Trophoblast cell (in vitro differentiated cells and primary cell): Measurements from ENCODE around the gene LRMDA.

Experiments
- DNase-seq, 2 donors: peaks; one replicate each; pipeline ENCODE4 v3.0.0-alpha.2; 2016
- H2AFZ ChIP-seq: 2 replicates; pipeline ENCODE4 v1.6.1; 2013; ENCODE audit warnings: low read length, moderate library complexity, mild to moderate bottlenecking; ENCODE audit not compliant: insufficient read depth, poor library complexity
- H2AK5ac ChIP-seq: 2 replicates; pipeline ENCODE4 v1.6.1; 2013; ENCODE audit warnings: mild to moderate bottlenecking, low read length
- H2BK120ac ChIP-seq: 2 replicates; pipeline ENCODE4 v1.6.1; 2013; ENCODE audit warnings: low read length, mild to moderate bottlenecking, moderate library complexity; ENCODE audit not compliant: insufficient read depth, poor library complexity
- H2BK12ac ChIP-seq: 2 replicates; pipeline ENCODE4 v1.6.1; 2013; ENCODE audit warnings: mild to moderate bottlenecking, low read length, moderate library complexity
- H2BK5ac ChIP-seq: 2 replicates; pipeline ENCODE4 v1.6.1; 2013; ENCODE audit warnings: low read length, low read depth, moderate library complexity, mild to moderate bottlenecking; ENCODE audit not compliant: poor library complexity
- H3K14ac ChIP-seq: 2 replicates; pipeline ENCODE4 v1.6.1; 2013; ENCODE audit warnings: mild to moderate bottlenecking, low read length
- H3K18ac ChIP-seq: 2 replicates; pipeline ENCODE4 v1.6.1; 2013; ENCODE audit warnings: mild to moderate bottlenecking, low read length
- H3K23ac ChIP-seq: 2 replicates; pipeline ENCODE4 v1.6.1; 2013; ENCODE audit warnings: low read length
- H3K27ac ChIP-seq: 2 replicates; pipeline ENCODE4 v1.5.1; 2013; ENCODE audit warnings: low read depth, mild to moderate bottlenecking, inconsistent platforms, low read length, moderate library complexity
- H3K27me3 ChIP-seq: 2 replicates; pipeline ENCODE4 v1.6.1; 2013; ENCODE audit warnings: inconsistent platforms, mild to moderate bottlenecking, low read length, moderate library complexity; ENCODE audit not compliant: insufficient read depth
- H3K36me3 ChIP-seq, 2 experiments: 1 replicate in 1 of 2; 2 replicates in 1 of 2; pipeline ENCODE4 v1.6.1; 2013; ENCODE audit warnings: low read length in 2 of 2, mild to moderate bottlenecking in 2 of 2, moderate library complexity in 1 of 2; ENCODE audit not compliant: insufficient read depth in 2 of 2, control insufficient read depth in 1 of 2
- H3K4ac ChIP-seq: 2 replicates; pipeline ENCODE4 v1.6.1; 2013; ENCODE audit warnings: low read depth, mild to moderate bottlenecking, low read length, moderate library complexity
- H3K4me1 ChIP-seq, 2 experiments: 1 replicate in 1 of 2; 2 replicates in 1 of 2; pipeline ENCODE4 v1.6.1; 2013; ENCODE audit warnings: low read length in 2 of 2, mild to moderate bottlenecking in 2 of 2, moderate library complexity in 1 of 2; ENCODE audit not compliant: insufficient read depth in 2 of 2, control insufficient read depth in 1 of 2
- H3K4me2 ChIP-seq: 2 replicates; pipeline ENCODE4 v1.6.1; 2013; ENCODE audit warnings: inconsistent platforms, mild to moderate bottlenecking, low read length, moderate library complexity
- H3K4me3 ChIP-seq: 2 replicates; pipeline ENCODE4 v1.5.1; 2013; ENCODE audit warnings: mild to moderate bottlenecking, low read depth, low read length, inconsistent platforms
- H3K79me1 ChIP-seq: one replicate; pipeline ENCODE4 v1.6.1; 2013; ENCODE audit warnings: low read length
- H3K79me2 ChIP-seq: 2 replicates; pipeline ENCODE4 v1.6.1; 2013; ENCODE audit warnings: low read length, mild to moderate bottlenecking; ENCODE audit not compliant: control insufficient read depth, insufficient read depth, poor library complexity
- H3K9ac ChIP-seq: 2 replicates; pipeline ENCODE4 v1.6.1; 2013; ENCODE audit warnings: mild to moderate bottlenecking, low read length
- H3K9me3 ChIP-seq: 2 replicates; pipeline ENCODE4 v1.6.1; 2013; ENCODE audit warnings: low read depth, mild to moderate bottlenecking, control low read depth, inconsistent platforms, low read length; ENCODE audit not compliant: insufficient read depth
- H4K12ac ChIP-seq: 2 replicates; pipeline ENCODE4 v1.6.1; 2013; ENCODE audit warnings: low read depth, mild to moderate bottlenecking, low read length, moderate library complexity
- H4K8ac ChIP-seq: 2 replicates; pipeline ENCODE4 v1.6.1; 2013; ENCODE audit warnings: low read depth, mild to moderate bottlenecking, low read length, moderate library complexity
- H4K91ac ChIP-seq: one replicate; pipeline ENCODE4 v1.6.1; 2013; ENCODE audit warnings: low read depth, mild to moderate bottlenecking, low read length, moderate library complexity
- WGBS: extraction: QIAGEN DNeasy Blood & Tissue Kit; methylation state at CpG from one replicate; pipeline ENCODE4 v1.1.7; 2013; ENCODE audit warnings: missing lambda C conversion rate; ENCODE audit not compliant: insufficient read length, insufficient coverage; ENCODE audit errors: extremely low coverage; 5-methylcytosine and 5-hydroxymethylcytosine counted together

Gene LRMDA

DNA sequence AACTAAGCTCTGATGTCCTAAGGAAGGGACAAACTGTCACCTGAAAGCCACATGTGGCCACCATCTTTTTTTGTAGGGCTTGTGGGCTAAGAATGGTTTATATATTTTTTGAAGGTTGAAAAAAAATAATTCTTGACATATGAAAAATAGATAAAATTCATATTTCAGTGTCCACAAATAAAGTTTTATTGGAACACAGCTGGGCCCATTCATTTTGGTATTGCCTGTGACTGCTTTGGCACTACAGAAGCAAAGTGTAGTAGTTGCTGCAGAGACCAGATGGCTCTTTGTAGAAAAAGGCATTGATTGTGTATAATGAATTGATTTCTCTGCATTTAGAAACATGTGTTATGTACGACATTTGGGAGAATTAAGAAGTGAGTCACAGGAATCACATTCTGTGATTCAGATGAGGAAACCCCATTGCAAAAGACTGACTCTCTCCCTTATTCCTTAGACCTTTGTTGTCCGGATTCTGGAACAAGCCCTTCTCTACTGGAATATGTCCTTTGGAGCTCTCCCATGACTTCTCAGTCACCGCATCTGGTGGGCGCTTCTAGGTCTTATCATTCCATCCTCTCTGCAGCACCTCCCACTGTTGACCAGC is 438.7 kb downstream of the LRMDA start:
- Histone ChIP-seq H2BK12ac (no peak overlapping the region), H3K4me1 (no peaks in the 10 kb centered on the region), H3K79me1 (no peaks in the 10 kb centered on the region), H3K4me3 (no peak overlapping the region), H3K4ac (no peak overlapping the region), H4K8ac (no peak overlapping the region), H3K23ac (no peak overlapping the region), H2BK120ac (no peak overlapping the region), H3K4me2 (no peak overlapping the region), H3K79me2 (no peaks in the 10 kb centered on the region), H3K18ac (no peak overlapping the region), H3K27me3 (no peaks in the 10 kb centered on the region), H3K9me3 (no peaks in the 10 kb centered on the region), H2AFZ (no peak overlapping the region), H2BK5ac (no peak overlapping the region), H4K91ac (no peak overlapping the region), H3K27ac (no peak overlapping the region), H4K12ac (no peak overlapping the region), H3K14ac (no peak overlapping the region), H3K36me3 (no peaks in the 10 kb centered on the region), H2AK5ac (no peak overlapping the region), H3K9ac (no peak overlapping the region)
- no CpG with 5 or more reads among the region's 4 CpGs for WGBS
- DNase-seq, result no peak

DNA sequence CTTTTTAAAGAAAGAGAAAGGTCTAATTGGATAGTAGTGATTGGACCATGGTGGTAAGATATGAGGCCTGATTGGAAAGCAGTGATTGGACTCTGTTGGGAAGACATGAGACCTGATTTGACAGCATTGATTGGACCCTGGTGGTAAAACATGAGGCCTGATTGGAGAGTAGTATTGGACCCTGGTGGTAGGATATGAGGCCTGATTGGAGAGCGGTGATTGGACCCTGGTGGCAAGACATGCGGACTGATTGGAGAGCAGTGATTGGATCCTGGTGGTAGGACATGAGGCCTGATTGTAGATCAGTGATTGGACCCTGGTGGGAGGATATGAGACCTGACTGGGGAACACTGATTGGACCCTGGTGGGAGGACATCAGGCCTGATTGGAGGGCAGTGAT is 444.3 kb downstream of the LRMDA start:
- Histone ChIP-seq H2AK5ac (no peak overlapping the region), H3K4me3 (no peak overlapping the region), H3K9ac (no peak overlapping the region), H4K8ac (no peak overlapping the region), H3K79me2 (no peaks in the 10 kb centered on the region), H3K36me3 (no peaks in the 10 kb centered on the region), H3K23ac (no peak overlapping the region), H3K14ac (no peak overlapping the region), H3K18ac (no peak overlapping the region), H2BK5ac (no peak overlapping the region), H4K12ac (no peak overlapping the region), H3K27me3 (no peaks in the 10 kb centered on the region), H3K4me2 (no peak overlapping the region), H3K4me1 (no peaks in the 10 kb centered on the region), H4K91ac (no peak overlapping the region), H3K27ac (no peak overlapping the region), H2AFZ (no peak overlapping the region), H2BK12ac (no peak overlapping the region), H3K9me3 (no peaks in the 10 kb centered on the region), H2BK120ac (no peak overlapping the region), H3K4ac (no peak overlapping the region), H3K79me1 (no peaks in the 10 kb centered on the region)
- no peak for DNase-seq
- WGBS, result no CpG with 5 or more reads among the region's 2 CpGs

DNA sequence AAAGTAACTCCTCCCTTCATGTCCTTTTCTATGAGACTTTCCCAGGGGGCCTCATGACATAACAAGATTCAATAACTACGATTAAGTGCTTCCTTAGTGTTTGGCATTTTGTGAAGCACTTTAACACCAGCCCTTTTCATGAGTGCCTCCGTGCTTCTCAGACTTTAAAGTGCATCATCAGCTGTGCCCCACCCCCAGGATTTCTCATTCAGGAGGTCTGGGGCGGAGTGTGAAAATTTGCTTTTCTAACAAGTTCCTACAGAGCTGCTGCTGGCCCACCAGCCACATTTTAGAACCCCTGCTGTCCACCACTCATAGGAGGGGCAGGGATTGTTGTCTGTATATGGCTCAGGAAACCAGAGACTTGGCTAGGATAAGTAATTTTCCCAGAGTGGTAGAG is 445.3 kb downstream of the LRMDA start:
- H3K9ac ChIP-seq, result no peak overlapping the region
- no peak for DNase-seq
- H4K8ac ChIP-seq, result no peak overlapping the region
- H4K12ac ChIP-seq, result no peak overlapping the region
- WGBS, result no CpG with 5 or more reads among the region's 3 CpGs
- H3K4me2 ChIP-seq, result no peak overlapping the region
- H3K27ac ChIP-seq, result no peak overlapping the region
- H2AFZ ChIP-seq, result no peak overlapping the region
- no peak overlapping the region for H3K14ac ChIP-seq
- no peak overlapping the region for H2AK5ac ChIP-seq
- H3K4ac ChIP-seq, result no peak overlapping the region
- no peaks in the 10 kb centered on the region for H3K79me2 ChIP-seq
- no peak overlapping the region for H2BK5ac ChIP-seq
- no peaks in the 10 kb centered on the region for H3K27me3 ChIP-seq
- no peak overlapping the region for H3K23ac ChIP-seq
- H3K79me1 ChIP-seq, result no peaks in the 10 kb centered on the region
- H3K36me3 ChIP-seq, result no peaks in the 10 kb centered on the region
- H3K4me3 ChIP-seq, result no peak overlapping the region
- H2BK12ac ChIP-seq, result no peak overlapping the region
- no peak overlapping the region for H2BK120ac ChIP-seq
- H3K4me1 ChIP-seq, result no peaks in the 10 kb centered on the region
- no peak overlapping the region for H3K18ac ChIP-seq
- no peak overlapping the region for H4K91ac ChIP-seq
- no peaks in the 10 kb centered on the region for H3K9me3 ChIP-seq

DNA sequence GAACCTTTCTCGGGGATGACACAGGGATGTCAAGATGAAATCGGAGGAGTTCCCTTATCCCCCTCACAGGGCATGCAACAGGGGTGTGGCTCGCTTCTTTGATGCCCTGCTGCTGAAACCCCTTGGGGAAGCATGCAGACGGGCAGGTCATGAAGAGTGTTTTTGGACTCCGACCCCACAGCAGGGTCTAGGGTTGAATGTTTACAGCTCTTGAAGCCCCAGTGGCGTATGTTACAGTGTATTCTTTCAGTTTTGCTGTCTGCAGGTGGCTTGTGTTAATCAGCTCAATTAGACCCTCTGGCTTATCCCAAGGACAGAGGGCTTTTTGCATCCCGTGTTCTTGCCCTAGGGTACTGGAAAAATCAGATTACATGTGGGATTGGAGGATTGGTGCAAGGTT is 446.5 kb downstream of the LRMDA start:
- no peaks in the 10 kb centered on the region for H3K9me3 ChIP-seq

More for the DNA sequence above, 446.5 kb downstream of the LRMDA start:
- H3K4me3 ChIP-seq, result no peak overlapping the region
- no peak overlapping the region for H2BK12ac ChIP-seq
- no peak overlapping the region for H2BK120ac ChIP-seq
- DNase-seq, result no peak
- H3K4me2 ChIP-seq, result no peak overlapping the region
- no peaks in the 10 kb centered on the region for H3K4me1 ChIP-seq
- WGBS, result no CpG with 5 or more reads among the region's 7 CpGs
- H4K91ac ChIP-seq, result no peak overlapping the region
- H3K36me3 ChIP-seq, result no peaks in the 10 kb centered on the region
- H3K79me2 ChIP-seq, result no peaks in the 10 kb centered on the region
- no peak overlapping the region for H3K18ac ChIP-seq
- H3K23ac ChIP-seq, result no peak overlapping the region
- H4K12ac ChIP-seq, result no peak overlapping the region
- no peak overlapping the region for H2AK5ac ChIP-seq
- no peaks in the 10 kb centered on the region for H3K27me3 ChIP-seq
- H2BK5ac ChIP-seq, result no peak overlapping the region
- no peak overlapping the region for H3K4ac ChIP-seq
- H3K14ac ChIP-seq, result no peak overlapping the region
- no peak overlapping the region for H3K9ac ChIP-seq
- H3K27ac ChIP-seq, result no peak overlapping the region
- no peaks in the 10 kb centered on the region for H3K79me1 ChIP-seq
- H2AFZ ChIP-seq, result no peak overlapping the region
- no peak overlapping the region for H4K8ac ChIP-seq
